GM12878 (cell line): Measurements from ENCODE around the gene ACE. TPM values are rescaled to one million over a fixed set of nuclear protein-coding genes. Genes with fewer than 3 reads are reported as not detected.

Source experiments
- ATAC-seq: fragments of 200-7000 bp; cut with Tn5 transposase; 3 replicates; pipeline ENCODE4 v1.9.1; 2020; ENCODE audit warnings: mild to moderate bottlenecking, moderate library complexity
- BruUV-seq: library from RNA; stranded (reverse); fragments of 400-500 nt; replicated peaks from 2 replicates; lab custom pipeline; 2021; lab: Mats Ljungman, UMichigan
- CTCF ChIA-PET: fragments of 300-600 bp; sonication (Branson Sonifier 250); formaldehyde crosslinking; extraction: SDS; loops from one replicate; lab custom pipeline; 2021; ENCODE audit warnings: inconsistent platforms; lab: Yijun Ruan, JAX
- POLR2A ChIA-PET: fragments of 350-600 bp; formaldehyde crosslinking; extraction: SDS; loops from one replicate; lab custom pipeline; 2021; ENCODE audit warnings: inconsistent platforms; lab: Charles Lee
- RAD21 ChIA-PET: fragments of 300-600 bp; sonication (Branson Sonifier 250); formaldehyde crosslinking; loops from one replicate; lab custom pipeline; 2023; ENCODE audit warnings: antibody characterized with exemption; ENCODE audit not compliant: unreplicated experiment; lab: Charles Lee
- SMC1A ChIA-PET: fragments of 300-600 bp; sonication (Branson Sonifier 250); formaldehyde crosslinking; loops from one replicate; lab custom pipeline; 2023; ENCODE audit not compliant: unreplicated experiment, uncharacterized antibody; lab: Charles Lee
- DNase-seq: peaks from one replicate; pipeline ENCODE4 v3.0.0-alpha.2; 2011; ENCODE audit warnings: low read depth, low spot score
- FAIRE-seq: peaks from 3 replicates; lab custom pipeline; 2011; peaks lifted over from hg19 to GRCh38; lab: Jason Lieb, UNC
- H2AFZ ChIP-seq: 2 replicates; pipeline ENCODE4 v1.6.0; 2011; ENCODE audit warnings: low read depth, low read length, control low read depth; ENCODE audit not compliant: control insufficient read depth
- H3K27ac ChIP-seq: 2 replicates; pipeline ENCODE4 v1.5.1; 2011; ENCODE audit warnings: control low read depth; ENCODE audit not compliant: control insufficient read depth, insufficient read depth
- H3K27me3 ChIP-seq, 2 experiments: replicated peaks in 1 of 2; 2 replicates each; pipeline versions ENCODE4 v1.6.0 to v1.6.1; 2011; ENCODE audit warnings: low read length in 1 of 2; ENCODE audit not compliant: control insufficient read depth in 2 of 2, insufficient read depth in 2 of 2
- H3K36me3 ChIP-seq, 2 experiments: 2 replicates each; pipeline ENCODE4 v1.5.1; 2011; ENCODE audit warnings: low read length in 1 of 2; ENCODE audit not compliant: control insufficient read depth in 2 of 2, insufficient read depth in 2 of 2
- H3K4me1 ChIP-seq: 2 replicates; pipeline ENCODE4 v1.6.1; 2011; ENCODE audit warnings: mild to moderate bottlenecking, low read length, moderate library complexity, mixed read lengths; ENCODE audit not compliant: control insufficient read depth, insufficient read depth
- H3K4me2 ChIP-seq: 2 replicates; pipeline ENCODE4 v1.6.0; 2011; ENCODE audit warnings: control low read depth; ENCODE audit not compliant: control insufficient read depth, insufficient read depth
- H3K4me3 ChIP-seq: fragments of 200-600 bp; sonication (generic); 2 replicates; pipeline ENCODE4 v1.5.1; 2016
- H3K79me2 ChIP-seq: 2 replicates; pipeline ENCODE4 v1.6.0; 2011; ENCODE audit warnings: low read length; ENCODE audit not compliant: control insufficient read depth, insufficient read depth
- H3K9ac ChIP-seq: 2 replicates; pipeline ENCODE4 v1.8.0; 2011; ENCODE audit warnings: low read length, control low read depth, mixed read lengths; ENCODE audit not compliant: control insufficient read depth, insufficient read depth
- H3K9me3 ChIP-seq: replicated peaks from 3 replicates; pipeline ENCODE4 v1.5.1; 2011; ENCODE audit warnings: mild to moderate bottlenecking, low read length; ENCODE audit not compliant: control insufficient read depth, insufficient read depth
- H4K20me1 ChIP-seq: 2 replicates; pipeline ENCODE4 v1.6.0; 2011; ENCODE audit not compliant: control insufficient read depth, insufficient read depth
- CEBPB ChIP-seq, 2 experiments: fragments of 150-350 bp in 1 of 2; IDR thresholded peaks; 2 replicates each; pipeline ENCODE4 v1.6.1; 2012 to 2014; ENCODE audit warnings: low read depth in 2 of 2, low read length in 2 of 2, borderline replicate concordance in 1 of 2, inconsistent platforms in 1 of 2
- GATAD2B ChIP-seq: fragments of 450-650 bp; conservative IDR thresholded peaks from 2 replicates; pipeline ENCODE4 v1.6.1; 2017; ENCODE audit warnings: low read depth, mild to moderate bottlenecking, moderate library complexity
- HCFC1 ChIP-seq: fragments of 150-350 bp; IDR thresholded peaks from 2 replicates; pipeline ENCODE4 v1.6.1; 2014; ENCODE audit warnings: low read length
- NBN ChIP-seq: fragments of 450-650 bp; IDR thresholded peaks from 2 replicates; pipeline ENCODE4 v1.6.1; 2016
- RELA ChIP-seq: fragments of 450-650 bp; IDR thresholded peaks from 2 replicates; pipeline ENCODE4 v1.8.0; 2014; ENCODE audit warnings: borderline replicate concordance; ENCODE audit not compliant: partially characterized antibody
- SIN3A ChIP-seq: IDR thresholded peaks from 2 replicates; pipeline ENCODE4 v1.6.1; 2012; ENCODE audit warnings: low read depth, low read length, improper control_type of control experiment
- SMAD1 ChIP-seq: fragments of 450-650 bp; IDR thresholded peaks from 2 replicates; pipeline ENCODE4 v1.6.1; 2018; ENCODE audit warnings: mild to moderate bottlenecking, low read depth; ENCODE audit not compliant: partially characterized antibody
- SREBF1 ChIP-seq: IDR thresholded peaks from 2 replicates; pipeline ENCODE4 v1.6.1; 2012; ENCODE audit warnings: mild to moderate bottlenecking, low read length
- TBL1XR1 ChIP-seq: IDR thresholded peaks from 2 replicates; pipeline ENCODE4 v1.6.1; 2012; ENCODE audit warnings: low read depth, low read length, improper control_type of control experiment
- WRNIP1 ChIP-seq: IDR thresholded peaks from 2 replicates; pipeline ENCODE4 v1.6.1; 2011; ENCODE audit warnings: low read depth, low read length, improper control_type of control experiment, borderline replicate concordance
- YY1 ChIP-seq: IDR thresholded peaks from 2 replicates; pipeline ENCODE4 v1.6.1; 2011; ENCODE audit warnings: low read depth, mild to moderate bottlenecking, low read length
- ZNF24 ChIP-seq: fragments of 450-650 bp; IDR thresholded peaks from 2 replicates; pipeline ENCODE4 v1.6.1; 2017; ENCODE audit warnings: antibody characterized with exemption, mild to moderate bottlenecking
- ZNF274 ChIP-seq: IDR thresholded peaks from one replicate; pipeline ENCODE4 v1.8.0; 2011; ENCODE audit not compliant: insufficient read length, insufficient read depth
- ZNF384 ChIP-seq: IDR thresholded peaks from 2 replicates; pipeline ENCODE4 v1.6.1; 2012; ENCODE audit warnings: low read depth, mild to moderate bottlenecking, low read length, improper control_type of control experiment, borderline replicate concordance
- ZZZ3 ChIP-seq: IDR thresholded peaks from 2 replicates; pipeline ENCODE4 v1.6.1; 2011; ENCODE audit warnings: low read depth; ENCODE audit not compliant: control insufficient read depth, insufficient read length
- WGBS: methylation state at CpG from one replicate; pipeline ENCODE4 v1.1.6; 2016; ENCODE audit warnings: low lambda C conversion rate; ENCODE audit not compliant: insufficient replicate concordance, insufficient coverage; ENCODE audit errors: missing lambda C conversion rate; 5-methylcytosine and 5-hydroxymethylcytosine counted together
- in situ Hi-C: fragments of 300-500 bp; cut with MboI; formaldehyde crosslinking; loops from 9 replicates; pipeline ENCODE4 v1.14.3; 2018; ENCODE audit warnings: mixed read lengths
- intact Hi-C: fragments of 100-400 bp; cut with micrococcal nuclease; formaldehyde crosslinking; loops from one replicate; pipeline ENCODE4 v1.14.2; 2022; ENCODE audit not compliant: unreplicated experiment
- polyA plus RNA-seq, 11 experiments: library from polyadenylated mRNA; depleted of rRNA in 4 of 11; unstranded in 6 of 11; stranded (reverse) in 5 of 11; fragments of >200 nt; fragmentation: Nextera tagmentation in 4 of 11; fragmentation: Illumina TruSeq in 1 of 11; extraction: Ambion mirVana in 4 of 11; extraction: Trizol in 1 of 11; gene quantifications; 1 replicate in 1 of 11; 2 replicates in 10 of 11; pipeline versions ENCODE4 v1.2.1 to v1.2.3, GENCODE V29; 2011 to 2016; ENCODE audit warnings: inconsistent platforms in 2 of 11, missing spikeins in 2 of 11, low read depth in 1 of 11
- total RNA-seq, 4 experiments: library from RNA; depleted of rRNA in 3 of 4; stranded (reverse); fragments of >200 nt in 3 of 4; fragmentation: Illumina TruSeq in 1 of 4; extraction: Trizol in 1 of 4; gene quantifications; 2 replicates each; pipeline versions ENCODE4 v1.2.1 to v1.2.3, GENCODE V29; 2013 to 2021
- TF ChIP-seq, protein P1 (sequence below): fragments of 450-650 bp; formaldehyde crosslinking; IDR thresholded peaks from 2 replicates; pipeline ENCODE4 v1.4.0; 2022; ENCODE audit warnings: mild to moderate bottlenecking, moderate library complexity
- TF ChIP-seq, protein P2 (sequence below): fragments of 450-650 bp; IDR thresholded peaks from 2 replicates; pipeline ENCODE4 v1.6.1; 2017; ENCODE audit warnings: mild to moderate bottlenecking, moderate library complexity

Gene ACE
- total and polyA plus RNA-seq, 10 of the 15 experiments (the other 5 are each of a cell fraction or from before 2014, with no cell fraction given): 0.46 TPM; not detected in 9

DNA sequence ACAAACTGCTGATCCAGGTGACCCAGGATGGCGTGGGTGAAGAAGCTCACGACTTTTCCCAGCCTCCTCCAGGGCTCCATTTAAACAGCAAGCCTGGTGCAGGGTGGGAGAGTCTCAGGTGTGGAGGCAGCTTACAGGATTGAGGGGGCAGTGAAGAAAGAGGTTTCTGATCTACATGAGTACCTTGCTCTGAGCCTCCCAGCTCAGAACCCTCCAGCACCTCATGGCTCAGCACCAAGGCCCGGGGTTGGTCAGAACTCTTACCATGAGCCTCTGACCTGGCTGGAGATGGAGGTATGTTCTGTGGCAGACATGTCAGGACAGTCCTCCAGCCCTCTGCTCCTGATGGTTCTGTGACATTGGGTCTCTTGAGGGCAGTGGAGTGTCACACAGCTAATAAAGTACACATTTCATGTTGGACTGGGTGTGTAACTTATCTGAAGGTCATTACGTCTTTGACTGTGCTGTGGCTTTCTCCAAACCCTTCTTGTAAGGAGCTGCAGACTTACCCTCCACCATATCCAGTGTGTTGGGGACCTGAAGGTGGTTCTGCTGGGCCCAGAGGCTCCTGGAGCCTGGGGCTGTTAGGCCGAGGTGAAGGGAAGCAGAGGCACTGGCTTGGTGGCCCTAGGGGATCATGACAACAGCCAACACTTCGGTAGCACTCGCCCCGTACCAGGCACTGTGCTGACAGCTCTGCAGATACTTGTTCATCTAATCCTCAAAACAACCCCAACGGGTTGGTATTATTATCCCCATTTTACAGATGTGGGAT is 69.6 kb downstream of the ACE start (continued):
- TF ChIP-seq GATAD2B (no peak), YY1 (no peak), CEBPB (IDR thresholded peaks at IDR 0.05; ENCODE audit: borderline replicate concordance in 1 of 2, low read depth in 2 of 2, low read length in 2 of 2) (no peak), ZNF384 (no peak), SMAD1 (no peak), SIN3A (no peak)
- TF ChIP-seq, protein P1, sequence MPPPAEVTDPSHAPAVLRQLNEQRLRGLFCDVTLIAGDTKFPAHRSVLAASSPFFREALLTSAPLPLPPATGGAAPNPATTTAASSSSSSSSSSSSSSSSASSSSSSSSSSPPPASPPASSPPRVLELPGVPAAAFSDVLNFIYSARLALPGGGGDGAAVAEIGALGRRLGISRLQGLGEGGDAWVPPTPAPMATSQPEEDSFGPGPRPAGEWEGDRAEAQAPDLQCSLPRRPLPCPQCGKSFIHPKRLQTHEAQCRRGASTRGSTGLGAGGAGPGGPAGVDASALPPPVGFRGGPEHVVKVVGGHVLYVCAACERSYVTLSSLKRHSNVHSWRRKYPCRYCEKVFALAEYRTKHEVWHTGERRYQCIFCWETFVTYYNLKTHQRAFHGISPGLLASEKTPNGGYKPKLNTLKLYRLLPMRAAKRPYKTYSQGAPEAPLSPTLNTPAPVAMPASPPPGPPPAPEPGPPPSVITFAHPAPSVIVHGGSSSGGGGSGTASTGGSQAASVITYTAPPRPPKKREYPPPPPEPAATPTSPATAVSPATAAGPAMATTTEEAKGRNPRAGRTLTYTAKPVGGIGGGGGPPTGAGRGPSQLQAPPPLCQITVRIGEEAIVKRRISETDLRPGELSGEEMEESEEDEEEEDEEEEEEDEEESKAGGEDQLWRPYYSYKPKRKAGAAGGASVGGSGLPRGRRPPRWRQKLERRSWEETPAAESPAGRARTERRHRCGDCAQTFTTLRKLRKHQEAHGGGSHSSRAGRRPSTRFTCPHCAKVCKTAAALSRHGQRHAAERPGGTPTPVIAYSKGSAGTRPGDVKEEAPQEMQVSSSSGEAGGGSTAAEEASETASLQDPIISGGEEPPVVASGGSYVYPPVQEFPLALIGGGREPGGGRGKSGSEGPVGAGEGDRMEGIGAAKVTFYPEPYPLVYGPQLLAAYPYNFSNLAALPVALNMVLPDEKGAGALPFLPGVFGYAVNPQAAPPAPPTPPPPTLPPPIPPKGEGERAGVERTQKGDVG (CRISPR knock-in tag): no peak

DNA sequence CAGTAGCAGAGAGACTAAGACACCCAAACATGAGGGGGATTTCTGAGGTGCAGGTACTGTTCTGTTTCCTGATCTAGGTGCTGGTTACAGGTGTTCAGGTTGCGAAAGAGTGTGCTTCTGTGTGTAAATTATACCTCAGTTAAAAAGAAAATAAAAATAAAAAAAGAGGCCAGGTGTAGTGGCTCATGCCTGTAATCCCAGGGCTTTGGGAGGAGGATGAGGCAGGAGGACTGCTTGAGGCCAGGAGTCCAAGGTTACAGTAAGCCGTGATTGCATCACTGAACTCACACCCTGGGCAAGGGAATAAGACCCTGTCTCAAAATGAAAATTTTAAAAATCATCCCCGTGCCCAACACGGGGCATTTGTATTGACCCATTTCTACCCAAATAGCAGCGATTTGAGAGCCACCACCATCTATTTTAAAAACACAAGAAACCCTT is 70.2 kb downstream of the ACE start:
- Histone ChIP-seq H3K4me2 (no peak overlapping the region), H3K4me1 (peaks cover 8% of the 10 kb centered on the region), H3K27me3 (no peaks in the 10 kb centered on the region), H3K9me3 (no peaks in the 10 kb centered on the region), H3K79me2 (peaks cover 25% of the 10 kb centered on the region), H3K27ac (no peak overlapping the region), H4K20me1 (no peaks in the 10 kb centered on the region), H3K4me3 (no peak overlapping the region), H2AFZ (no peak overlapping the region), H3K36me3 (no peaks in the 10 kb centered on the region), H3K9ac (no peak overlapping the region)
- in situ Hi-C loops: no loop called here
- intact Hi-C loops: no loop called here
- FAIRE-seq: no peak
- RAD21 ChIA-PET: no interaction called here
- ATAC-seq: no peak
- SMC1A ChIA-PET: interaction anchor here (0.6 kb wide), 1 partner anchor 100 kb away, joined by 3 read pairs; no protein-coding TSS in a partner anchor
- BruUV-seq: no TSS peak
- TF ChIP-seq HCFC1 (no peak), ZZZ3 (no peak), WRNIP1 (no peak), ZNF24 (no peak), RELA (no peak), NBN (no peak), TBL1XR1 (no peak), SREBF1 (no peak), ZNF274 (no peak), SIN3A (no peak)
- TF ChIP-seq, protein P2, sequence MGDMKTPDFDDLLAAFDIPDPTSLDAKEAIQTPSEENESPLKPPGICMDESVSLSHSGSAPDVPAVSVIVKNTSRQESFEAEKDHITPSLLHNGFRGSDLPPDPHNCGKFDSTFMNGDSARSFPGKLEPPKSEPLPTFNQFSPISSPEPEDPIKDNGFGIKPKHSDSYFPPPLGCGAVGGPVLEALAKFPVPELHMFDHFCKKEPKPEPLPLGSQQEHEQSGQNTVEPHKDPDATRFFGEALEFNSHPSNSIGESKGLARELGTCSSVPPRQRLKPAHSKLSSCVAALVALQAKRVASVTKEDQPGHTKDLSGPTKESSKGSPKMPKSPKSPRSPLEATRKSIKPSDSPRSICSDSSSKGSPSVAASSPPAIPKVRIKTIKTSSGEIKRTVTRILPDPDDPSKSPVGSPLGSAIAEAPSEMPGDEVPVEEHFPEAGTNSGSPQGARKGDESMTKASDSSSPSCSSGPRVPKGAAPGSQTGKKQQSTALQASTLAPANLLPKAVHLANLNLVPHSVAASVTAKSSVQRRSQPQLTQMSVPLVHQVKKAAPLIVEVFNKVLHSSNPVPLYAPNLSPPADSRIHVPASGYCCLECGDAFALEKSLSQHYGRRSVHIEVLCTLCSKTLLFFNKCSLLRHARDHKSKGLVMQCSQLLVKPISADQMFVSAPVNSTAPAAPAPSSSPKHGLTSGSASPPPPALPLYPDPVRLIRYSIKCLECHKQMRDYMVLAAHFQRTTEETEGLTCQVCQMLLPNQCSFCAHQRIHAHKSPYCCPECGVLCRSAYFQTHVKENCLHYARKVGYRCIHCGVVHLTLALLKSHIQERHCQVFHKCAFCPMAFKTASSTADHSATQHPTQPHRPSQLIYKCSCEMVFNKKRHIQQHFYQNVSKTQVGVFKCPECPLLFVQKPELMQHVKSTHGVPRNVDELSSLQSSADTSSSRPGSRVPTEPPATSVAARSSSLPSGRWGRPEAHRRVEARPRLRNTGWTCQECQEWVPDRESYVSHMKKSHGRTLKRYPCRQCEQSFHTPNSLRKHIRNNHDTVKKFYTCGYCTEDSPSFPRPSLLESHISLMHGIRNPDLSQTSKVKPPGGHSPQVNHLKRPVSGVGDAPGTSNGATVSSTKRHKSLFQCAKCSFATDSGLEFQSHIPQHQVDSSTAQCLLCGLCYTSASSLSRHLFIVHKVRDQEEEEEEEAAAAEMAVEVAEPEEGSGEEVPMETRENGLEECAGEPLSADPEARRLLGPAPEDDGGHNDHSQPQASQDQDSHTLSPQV: no peak
- POLR2A ChIA-PET: no interaction called here
- DNase-seq: no peak
- CTCF ChIA-PET: no interaction called here
- 69% methylated on average over 5 of the region's 5 CpGs for WGBS
